ENCODE results near the gene INO80C. TPM values are rescaled to one million over a fixed set of nuclear protein-coding genes. Genes with fewer than 3 reads are reported as not detected.

INO80C gene
- total RNA-seq, 1 donor from 2014 or later: 23.7 TPM

DNA sequence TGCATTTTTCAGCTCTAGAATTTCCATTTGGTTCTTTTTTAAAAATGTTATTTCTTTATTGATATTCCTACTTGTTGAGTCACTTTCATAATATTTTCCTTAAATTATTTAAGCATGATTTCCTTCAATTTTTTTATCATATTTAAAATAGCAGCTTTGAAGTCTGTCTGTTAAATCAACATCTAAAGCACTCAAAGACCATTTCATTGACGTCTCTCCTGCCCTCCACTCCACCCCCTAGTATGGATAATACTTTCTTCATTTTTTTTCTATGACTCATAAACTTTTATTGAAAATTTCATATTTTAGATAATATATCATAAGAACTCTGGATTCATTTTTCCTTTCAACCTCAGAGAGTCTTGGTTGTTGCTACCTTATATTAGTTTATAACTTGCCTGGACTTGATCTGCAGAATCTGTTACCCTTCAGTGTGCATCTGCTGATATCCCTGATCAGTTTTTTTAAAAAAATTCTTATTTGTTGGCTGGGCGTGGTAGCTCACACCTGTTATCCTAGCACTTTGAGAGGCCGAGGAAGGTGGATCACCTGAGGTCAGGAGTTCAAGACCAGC, 61.6 kb downstream of the INO80C start:
- TF ChIP-seq, protein P1, sequence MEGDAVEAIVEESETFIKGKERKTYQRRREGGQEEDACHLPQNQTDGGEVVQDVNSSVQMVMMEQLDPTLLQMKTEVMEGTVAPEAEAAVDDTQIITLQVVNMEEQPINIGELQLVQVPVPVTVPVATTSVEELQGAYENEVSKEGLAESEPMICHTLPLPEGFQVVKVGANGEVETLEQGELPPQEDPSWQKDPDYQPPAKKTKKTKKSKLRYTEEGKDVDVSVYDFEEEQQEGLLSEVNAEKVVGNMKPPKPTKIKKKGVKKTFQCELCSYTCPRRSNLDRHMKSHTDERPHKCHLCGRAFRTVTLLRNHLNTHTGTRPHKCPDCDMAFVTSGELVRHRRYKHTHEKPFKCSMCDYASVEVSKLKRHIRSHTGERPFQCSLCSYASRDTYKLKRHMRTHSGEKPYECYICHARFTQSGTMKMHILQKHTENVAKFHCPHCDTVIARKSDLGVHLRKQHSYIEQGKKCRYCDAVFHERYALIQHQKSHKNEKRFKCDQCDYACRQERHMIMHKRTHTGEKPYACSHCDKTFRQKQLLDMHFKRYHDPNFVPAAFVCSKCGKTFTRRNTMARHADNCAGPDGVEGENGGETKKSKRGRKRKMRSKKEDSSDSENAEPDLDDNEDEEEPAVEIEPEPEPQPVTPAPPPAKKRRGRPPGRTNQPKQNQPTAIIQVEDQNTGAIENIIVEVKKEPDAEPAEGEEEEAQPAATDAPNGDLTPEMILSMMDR (IDR thresholded peaks at IDR 0.05): no peak
- peak overlapping the region; percentile 82 for H3K27ac Mint-ChIP-seq (ENCODE audit: unreplicated experiment)
- H3K9me3 Mint-ChIP-seq (ENCODE audit: low read depth): peaks cover 16% of the 10 kb centered on the region
- peak overlapping the region; percentile 5 for H3K4me3 Mint-ChIP-seq (ENCODE audit: unreplicated experiment)
- H3K36me3 Mint-ChIP-seq (ENCODE audit: low read depth): peaks cover 3% of the 10 kb centered on the region
- peaks cover 52% of the 10 kb centered on the region for H3K4me1 Mint-ChIP-seq (ENCODE audit: low read depth)
- no peaks in the 10 kb centered on the region for H3K27me3 Mint-ChIP-seq (ENCODE audit: low read depth)
- no peak for DNase-seq (ENCODE audit: low spot score)

DNA sequence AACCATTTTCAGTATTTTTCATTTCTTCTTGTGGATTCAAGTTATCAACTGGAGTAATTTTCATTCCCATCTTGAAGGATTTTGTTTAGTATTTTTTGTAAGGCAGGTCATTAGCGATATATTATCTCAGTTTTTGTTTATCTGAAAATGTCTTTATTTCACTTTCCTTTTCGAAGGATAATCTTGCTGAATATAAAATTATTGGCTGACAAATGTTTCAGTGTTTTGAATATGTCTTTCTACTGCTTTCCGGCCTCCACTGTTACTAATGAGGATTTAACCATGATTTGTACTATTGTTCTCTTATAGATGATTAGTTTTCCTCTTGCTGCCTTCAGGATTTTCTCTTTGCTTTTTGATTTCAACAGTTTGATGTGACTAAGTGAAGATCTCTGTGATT, 62.4 kb downstream of the INO80C start:
- H3K4me3 Mint-ChIP-seq (ENCODE audit: unreplicated experiment): peak overlapping the region; percentile 5
- no peaks in the 10 kb centered on the region for H3K27me3 Mint-ChIP-seq (ENCODE audit: low read depth)
- DNase-seq (ENCODE audit: low spot score): no peak
- peaks cover 55% of the 10 kb centered on the region for H3K4me1 Mint-ChIP-seq (ENCODE audit: low read depth)
- H3K9me3 Mint-ChIP-seq (ENCODE audit: low read depth): peaks cover 16% of the 10 kb centered on the region
- H3K27ac Mint-ChIP-seq (ENCODE audit: unreplicated experiment): peak overlapping the region; percentile 82
- TF ChIP-seq, protein P1 (IDR thresholded peaks at IDR 0.05): no peak
- peaks cover 3% of the 10 kb centered on the region for H3K36me3 Mint-ChIP-seq (ENCODE audit: low read depth)

DNA sequence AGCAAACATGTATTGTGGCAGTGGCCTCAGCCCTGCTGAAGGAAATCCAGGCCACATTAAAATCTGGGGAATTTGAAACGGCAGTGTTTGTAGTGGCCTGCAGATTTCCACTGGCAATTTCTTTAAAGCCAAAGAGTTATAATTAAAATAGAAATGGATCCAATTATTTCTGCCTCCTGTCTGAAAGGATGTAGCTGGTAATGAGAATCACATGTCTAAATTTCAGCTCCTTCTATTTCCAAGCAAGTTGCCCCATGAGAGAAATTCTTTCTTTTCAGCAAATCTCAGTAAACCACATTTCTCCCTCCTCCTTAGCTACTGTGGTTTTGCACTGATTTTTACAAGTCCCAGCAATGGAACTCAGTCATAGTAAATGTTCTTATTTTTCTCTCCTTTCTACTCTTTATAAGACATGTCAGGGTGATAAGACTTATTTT, 65.2 kb downstream of the INO80C start:
- Mint-ChIP-seq H3K4me3 (ENCODE audit: unreplicated experiment) (no peak overlapping the region), H3K27me3 (ENCODE audit: low read depth) (no peaks in the 10 kb centered on the region), H3K36me3 (ENCODE audit: low read depth) (peaks cover 3% of the 10 kb centered on the region), H3K27ac (ENCODE audit: unreplicated experiment) (peak overlapping the region; percentile 58), H3K4me1 (ENCODE audit: low read depth) (peaks cover 40% of the 10 kb centered on the region), H3K9me3 (ENCODE audit: low read depth) (peaks cover 16% of the 10 kb centered on the region)
- TF ChIP-seq, protein P1 (IDR thresholded peaks at IDR 0.05): no peak
- DNase-seq (ENCODE audit: low spot score): no peak

DNA sequence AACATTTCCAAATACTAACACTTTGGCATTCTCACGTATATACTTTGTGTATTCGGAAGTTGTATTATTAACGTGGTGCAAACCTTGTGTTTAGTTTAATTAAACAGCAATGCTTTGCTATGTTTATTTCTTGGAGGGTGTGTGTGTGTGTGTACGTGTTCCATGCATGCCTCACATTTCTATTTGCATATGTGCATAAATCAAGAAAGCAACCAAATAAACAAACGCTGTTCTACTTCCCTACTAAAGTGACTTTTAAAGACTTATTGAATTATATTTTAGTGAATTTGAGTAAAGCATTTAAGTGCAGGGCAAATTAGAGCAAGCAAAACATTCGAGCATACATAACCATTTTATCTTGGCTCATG, 66.4 kb downstream of the INO80C start:
- H3K27me3 Mint-ChIP-seq (ENCODE audit: low read depth): no peaks in the 10 kb centered on the region
- DNase-seq (ENCODE audit: low spot score): no peak
- peaks cover 16% of the 10 kb centered on the region for H3K9me3 Mint-ChIP-seq (ENCODE audit: low read depth)
- TF ChIP-seq, protein P1 (IDR thresholded peaks at IDR 0.05): no peak
- H3K4me3 Mint-ChIP-seq (ENCODE audit: unreplicated experiment): no peak overlapping the region
- peaks cover 3% of the 10 kb centered on the region for H3K36me3 Mint-ChIP-seq (ENCODE audit: low read depth)
- peaks cover 28% of the 10 kb centered on the region for H3K4me1 Mint-ChIP-seq (ENCODE audit: low read depth)
- no peak overlapping the region for H3K27ac Mint-ChIP-seq (ENCODE audit: unreplicated experiment)

DNA sequence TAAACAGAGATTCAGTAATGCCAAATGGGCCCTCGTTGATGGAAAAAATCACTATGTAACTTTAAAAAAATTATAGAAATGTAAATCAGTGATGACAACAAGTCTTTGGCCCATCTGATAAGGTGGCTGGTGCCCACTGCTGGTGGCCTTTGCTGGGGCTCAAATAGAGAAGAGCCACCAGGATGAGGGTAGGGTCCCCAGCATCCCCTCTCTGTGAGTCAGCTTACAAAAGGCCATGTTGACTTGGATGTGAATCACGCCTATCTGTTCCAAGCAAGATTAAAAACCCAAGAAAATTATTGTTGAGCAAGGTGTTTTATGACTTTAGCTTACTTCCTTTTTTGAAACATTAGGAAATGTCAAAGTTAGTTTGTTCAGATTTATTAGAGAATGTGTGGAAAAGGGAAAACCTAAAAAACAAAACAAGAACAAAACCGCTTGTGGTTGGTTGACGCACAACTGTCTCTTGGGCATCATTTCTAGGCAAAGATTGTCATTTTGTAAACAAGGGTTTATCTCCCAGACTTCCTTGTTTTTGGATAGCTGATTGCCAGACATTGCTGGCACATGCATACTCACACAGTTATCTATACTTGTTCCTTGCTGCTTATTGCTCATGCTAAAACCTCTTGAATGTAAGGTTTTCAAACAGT, 66.9 kb downstream of the INO80C start:
- peaks cover 15% of the 10 kb centered on the region for H3K9me3 Mint-ChIP-seq (ENCODE audit: low read depth)
- H3K27ac Mint-ChIP-seq (ENCODE audit: unreplicated experiment): no peak overlapping the region
- H3K36me3 Mint-ChIP-seq (ENCODE audit: low read depth): peaks cover 3% of the 10 kb centered on the region
- peaks cover 23% of the 10 kb centered on the region for H3K4me1 Mint-ChIP-seq (ENCODE audit: low read depth)
- no peak for DNase-seq (ENCODE audit: low spot score)
- no peak overlapping the region for H3K4me3 Mint-ChIP-seq (ENCODE audit: unreplicated experiment)
- TF ChIP-seq, protein P1 (IDR thresholded peaks at IDR 0.05): no peak
- H3K27me3 Mint-ChIP-seq (ENCODE audit: low read depth): no peaks in the 10 kb centered on the region
